Fibroblast of pulmonary artery (primary cell): ENCODE results near the gene MANSC1.
A peak's percentile ranks its signal among the peaks of the same experiment; 100 is the strongest.
"Not testable (repeated sequence)": the region's sequence is repeated elsewhere in the genome, so short reads cannot be mapped to it uniquely, and the experiment has no call there.

Source experiments
- DNase-seq: peaks from one replicate; pipeline ENCODE4 v3.0.0-alpha.2; 2010; ENCODE audit warnings: low read depth
- H3K4me3 ChIP-seq: replicated peaks from 2 replicates; pipeline ENCODE4 v1.5.1; 2011; ENCODE audit warnings: low read depth, mild to moderate bottlenecking, control low read depth, low read length, moderate library complexity
- TF ChIP-seq, protein P1 (sequence below): IDR thresholded peaks from 2 replicates; pipeline ENCODE4 v1.5.1; 2011; ENCODE audit warnings: mild to moderate bottlenecking, control low read depth, low read length, inconsistent platforms; ENCODE audit errors: missing control alignments

The MANSC1 gene

DNA sequence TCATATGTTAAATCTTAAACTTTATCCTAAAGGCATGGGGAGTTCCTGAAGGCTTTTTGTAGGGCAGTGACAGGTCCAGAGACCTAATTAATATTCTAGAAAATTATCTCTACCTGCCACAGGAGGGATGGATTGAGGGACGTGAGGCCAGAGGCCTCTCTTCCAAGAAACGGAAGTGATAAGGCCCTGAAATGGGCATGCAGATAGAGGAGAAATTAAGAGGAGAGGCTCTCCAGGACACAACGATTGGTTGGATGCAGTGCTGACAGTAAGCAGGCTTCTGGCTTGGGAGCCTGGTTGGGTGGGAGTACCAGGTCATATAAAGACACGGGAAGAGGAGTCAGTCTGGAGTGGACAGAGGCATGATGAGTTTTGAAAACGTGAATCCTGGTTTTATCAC, 3.8 kb upstream of the MANSC1 start:
- DNase-seq = no peak
- TF ChIP-seq, protein P1, sequence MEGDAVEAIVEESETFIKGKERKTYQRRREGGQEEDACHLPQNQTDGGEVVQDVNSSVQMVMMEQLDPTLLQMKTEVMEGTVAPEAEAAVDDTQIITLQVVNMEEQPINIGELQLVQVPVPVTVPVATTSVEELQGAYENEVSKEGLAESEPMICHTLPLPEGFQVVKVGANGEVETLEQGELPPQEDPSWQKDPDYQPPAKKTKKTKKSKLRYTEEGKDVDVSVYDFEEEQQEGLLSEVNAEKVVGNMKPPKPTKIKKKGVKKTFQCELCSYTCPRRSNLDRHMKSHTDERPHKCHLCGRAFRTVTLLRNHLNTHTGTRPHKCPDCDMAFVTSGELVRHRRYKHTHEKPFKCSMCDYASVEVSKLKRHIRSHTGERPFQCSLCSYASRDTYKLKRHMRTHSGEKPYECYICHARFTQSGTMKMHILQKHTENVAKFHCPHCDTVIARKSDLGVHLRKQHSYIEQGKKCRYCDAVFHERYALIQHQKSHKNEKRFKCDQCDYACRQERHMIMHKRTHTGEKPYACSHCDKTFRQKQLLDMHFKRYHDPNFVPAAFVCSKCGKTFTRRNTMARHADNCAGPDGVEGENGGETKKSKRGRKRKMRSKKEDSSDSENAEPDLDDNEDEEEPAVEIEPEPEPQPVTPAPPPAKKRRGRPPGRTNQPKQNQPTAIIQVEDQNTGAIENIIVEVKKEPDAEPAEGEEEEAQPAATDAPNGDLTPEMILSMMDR = no peak
- H3K4me3 ChIP-seq = no peak overlapping the region

DNA sequence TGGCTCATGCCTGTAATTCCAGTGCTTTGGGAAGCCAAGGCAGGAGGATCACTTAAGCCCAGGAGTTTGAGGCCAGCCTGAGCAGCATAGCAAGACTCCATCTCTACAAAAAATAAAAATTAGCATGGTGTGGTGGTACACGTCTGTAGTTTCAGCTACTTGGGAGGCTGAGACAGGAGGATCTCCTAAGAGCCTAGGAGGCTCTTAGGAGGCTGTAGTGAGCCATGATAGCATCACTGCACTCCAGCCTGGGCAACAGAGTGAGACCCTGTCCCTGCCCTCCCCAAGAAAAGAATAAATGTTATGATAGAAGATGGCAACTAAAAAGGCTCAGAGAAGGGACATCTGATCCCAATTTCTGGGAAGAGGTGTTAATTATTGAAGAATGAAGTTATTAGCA, 3.2 kb upstream of the MANSC1 start:
- no peak overlapping the region for H3K4me3 ChIP-seq
- no peak for DNase-seq
- TF ChIP-seq, protein P1 = no peak

DNA sequence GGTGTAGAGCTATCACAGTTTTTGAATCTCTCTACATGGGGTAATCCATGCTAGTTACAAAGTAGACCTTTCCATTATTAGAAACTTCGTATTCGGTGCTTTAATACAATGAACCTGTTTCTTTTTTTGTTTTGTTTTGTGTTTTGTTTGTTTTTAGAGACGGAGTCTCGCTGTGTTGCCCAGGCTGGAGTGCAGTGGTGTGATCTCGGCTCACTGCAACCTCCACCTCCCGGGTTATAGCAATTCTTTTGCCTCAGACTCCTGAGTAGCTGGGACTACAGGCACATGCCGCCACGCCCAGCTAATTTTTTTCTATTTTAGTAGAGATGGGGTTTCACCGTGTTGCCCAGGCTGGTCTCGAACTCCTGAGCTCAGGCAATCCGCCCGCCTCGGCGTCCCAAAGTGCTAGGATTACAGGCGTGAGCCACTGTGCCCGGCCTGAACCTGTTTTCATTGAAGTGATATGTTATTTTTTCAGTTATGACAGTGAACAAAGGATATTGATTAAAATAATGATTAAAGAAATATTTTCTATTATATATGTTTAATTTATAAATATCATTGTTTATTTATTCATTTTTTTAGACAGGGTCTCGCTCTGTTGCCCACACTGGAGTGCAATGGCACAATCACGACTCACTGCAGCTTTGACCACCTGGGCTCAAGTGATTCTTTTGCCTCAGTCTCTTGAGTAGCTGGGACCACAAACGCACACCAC, 1.6 kb upstream of the MANSC1 start:
- not testable (repeated sequence) for H3K4me3 ChIP-seq, DNase-seq

DNA sequence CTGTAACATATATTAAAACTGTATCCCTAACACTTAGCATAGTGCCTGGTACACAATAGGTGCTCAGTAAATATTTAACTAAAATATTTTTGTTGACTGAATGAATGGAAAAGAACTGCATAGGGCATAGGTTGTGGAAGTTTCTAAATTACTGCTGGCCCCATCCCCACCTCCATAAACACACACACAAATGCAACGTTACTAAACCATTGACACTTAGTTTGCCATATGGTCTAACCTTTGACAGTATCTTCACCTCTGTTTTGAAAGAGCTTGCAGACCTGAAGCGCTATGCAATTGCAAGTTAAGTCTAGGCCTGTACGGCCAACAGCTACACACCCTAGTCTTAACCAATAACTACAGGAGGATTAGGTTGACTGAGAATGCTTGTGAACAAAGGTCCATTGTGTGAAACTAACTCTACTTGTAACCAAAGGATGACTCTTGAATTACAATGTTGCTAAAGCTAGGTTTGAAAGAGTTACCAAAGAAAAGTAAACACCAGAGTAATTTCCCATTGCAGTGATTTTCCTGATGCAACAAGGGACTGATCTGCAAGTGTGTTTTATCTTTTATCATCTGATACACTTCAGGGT, 924 bp upstream of the MANSC1 start:
- no peak overlapping the region for H3K4me3 ChIP-seq
- DNase-seq = no peak
- TF ChIP-seq, protein P1 = no peak

DNA sequence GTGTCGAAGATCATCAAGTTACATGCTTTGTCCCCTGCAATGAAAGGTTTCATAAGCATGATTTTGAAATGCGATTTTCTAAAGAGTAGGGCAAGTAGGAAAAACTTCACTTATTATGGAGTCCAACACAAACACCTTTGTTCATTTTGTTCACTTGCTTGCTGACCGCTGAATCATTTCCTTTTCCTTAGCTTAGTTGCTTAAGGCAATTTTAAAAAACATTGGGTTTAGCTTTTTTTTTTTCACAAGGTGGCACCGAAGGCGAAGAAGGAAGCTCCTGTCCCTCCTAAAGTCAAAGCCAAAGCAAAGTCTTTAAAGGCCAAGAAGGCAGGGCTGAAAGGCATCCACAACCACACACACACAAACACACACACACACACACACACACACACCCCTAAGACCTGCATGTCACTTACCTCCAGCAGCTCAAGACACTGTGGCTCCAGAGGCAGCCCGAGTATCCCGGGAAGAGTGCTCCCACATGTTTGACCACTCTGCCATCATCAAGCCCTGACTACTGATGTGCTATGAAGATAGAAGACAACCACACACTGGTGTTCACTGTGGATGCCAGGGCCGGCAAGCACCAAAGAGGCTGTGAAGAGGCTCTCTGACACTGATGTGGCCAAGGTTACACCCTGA, 11.4 kb downstream of the MANSC1 start:
- DNase-seq = peak; percentile 85
- H3K4me3 ChIP-seq = peak overlapping the region; percentile 17
- TF ChIP-seq, protein P1 = no peak

DNA sequence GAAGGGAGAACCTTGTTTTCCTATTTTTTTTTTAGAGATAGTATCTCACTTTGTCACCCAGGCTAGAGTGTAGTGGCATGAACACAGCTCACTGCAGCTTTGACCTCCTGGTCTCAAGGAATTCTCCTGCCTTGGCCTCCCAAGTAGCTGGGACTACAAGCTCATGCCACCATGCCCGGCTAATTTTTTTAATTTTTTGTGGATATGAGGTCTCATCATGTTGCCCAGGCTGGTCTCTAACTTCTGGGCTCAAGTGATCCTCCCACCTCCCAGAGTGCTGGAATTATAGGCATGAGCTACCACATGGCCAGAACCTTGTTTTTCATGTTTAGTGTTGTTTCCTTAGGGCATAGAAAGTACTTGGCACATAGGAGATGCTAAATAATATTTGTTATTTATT, 13.5 kb downstream of the MANSC1 start:
- no peak for DNase-seq
- H3K4me3 ChIP-seq = no peak overlapping the region
- TF ChIP-seq, protein P1 = no peak

DNA sequence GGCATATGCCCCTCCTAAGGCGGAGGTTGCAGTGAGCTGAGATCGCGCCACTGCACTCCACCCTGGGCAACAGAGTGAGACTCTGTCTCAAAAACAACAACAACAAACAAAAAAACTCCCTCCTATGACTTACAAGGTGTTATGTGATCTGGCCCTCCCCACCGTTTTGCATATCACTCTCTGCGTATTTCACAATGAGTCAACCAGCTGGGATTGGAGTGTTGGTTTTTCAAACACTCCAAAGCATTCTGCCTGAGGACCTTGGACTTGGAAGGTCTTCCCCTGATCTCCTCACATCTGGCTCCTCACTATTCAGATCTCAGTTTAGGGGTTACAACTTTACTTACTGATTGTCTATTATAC, 14.0 kb downstream of the MANSC1 start:
- TF ChIP-seq, protein P1 = no peak
- peak; percentile 69 for DNase-seq

More for the DNA sequence above, 14.0 kb downstream of the MANSC1 start:
- H3K4me3 ChIP-seq = no peak overlapping the region
